GM18909 (cell line): ENCODE data around the gene LCN15.
"Not testable (repeated sequence)": the region's sequence is repeated elsewhere in the genome, so short reads cannot be mapped to it uniquely, and the experiment has no call there.

Experiments used
- ATAC-seq: cut with Tn5 transposase; IDR thresholded peaks from one replicate; pipeline ENCODE4 v1.9.1; 2021; ENCODE audit warnings: mild to moderate bottlenecking; ENCODE audit not compliant: unreplicated experiment, poor library complexity

The LCN15 gene

GRCh38 chr9:136794281-136794999, 30.1 kb upstream of the LCN15 start:
- no peak for ATAC-seq

GRCh38 chr9:136793086-136793946, 29.0 kb upstream of the LCN15 start:
- ATAC-seq: no peak

GRCh38 chr9:136792321-136793085, 28.2 kb upstream of the LCN15 start:
- ATAC-seq: no peak

- ATAC-seq: peak; percentile 11
Observed at GRCh38 chr9:136791516-136792276, 27.4 kb upstream of the LCN15 start.

- ATAC-seq: peak; percentile 85
Observed at GRCh38 chr9:136790640-136791515, 26.6 kb upstream of the LCN15 start, which contains the start of gene TMEM141. TMEM141 (plus strand) TSS chr9:136791344; CDS start chr9:136791371, 27 bp downstream.

- ATAC-seq: no peak
Observed at GRCh38 chr9:136789523-136789937, 25.2 kb upstream of the LCN15 start.

- not testable (repeated sequence) for ATAC-seq
Observed at GRCh38 chr9:136788644-136789522, 24.6 kb upstream of the LCN15 start.

- ATAC-seq: no peak
Observed at GRCh38 chr9:136787690-136788400, 23.5 kb upstream of the LCN15 start.

GRCh38 chr9:136786983-136787382, 22.7 kb upstream of the LCN15 start:
- ATAC-seq: not testable (repeated sequence)

- no peak for ATAC-seq
Observed at GRCh38 chr9:136786451-136786850, 22.1 kb upstream of the LCN15 start.

- ATAC-seq: not testable (repeated sequence)
Observed at GRCh38 chr9:136785565-136786355, 21.4 kb upstream of the LCN15 start.

- ATAC-seq: no peak
Observed at GRCh38 chr9:136784997-136785361, 20.7 kb upstream of the LCN15 start.

- ATAC-seq: no peak
Observed at GRCh38 chr9:136784249-136784996, 20.1 kb upstream of the LCN15 start.

- no peak for ATAC-seq
Observed at GRCh38 chr9:136782452-136782851, 18.1 kb upstream of the LCN15 start.

- no peak for ATAC-seq
Observed at GRCh38 chr9:136779808-136780207, 15.5 kb upstream of the LCN15 start.

GRCh38 chr9:136777359-136777758, 13.0 kb upstream of the LCN15 start:
- no peak for ATAC-seq
